NCI-H2081 (cell line): ENCODE results near the gene PCDHB5.
"Not testable (repeated sequence)": the region's sequence is repeated elsewhere in the genome, so short reads cannot be mapped to it uniquely, and the experiment has no call there.

Source experiments
- DNase-seq, 2 experiments: peaks; one replicate each; lab custom pipeline; 2025; lab: John Stamatoyannopoulos, UW

The PCDHB5 gene

GRCh38 chr5:141152096-141152495 is 17.1 kb downstream of the PCDHB5 start:
- DNase-seq, result not testable (repeated sequence)

DNA sequence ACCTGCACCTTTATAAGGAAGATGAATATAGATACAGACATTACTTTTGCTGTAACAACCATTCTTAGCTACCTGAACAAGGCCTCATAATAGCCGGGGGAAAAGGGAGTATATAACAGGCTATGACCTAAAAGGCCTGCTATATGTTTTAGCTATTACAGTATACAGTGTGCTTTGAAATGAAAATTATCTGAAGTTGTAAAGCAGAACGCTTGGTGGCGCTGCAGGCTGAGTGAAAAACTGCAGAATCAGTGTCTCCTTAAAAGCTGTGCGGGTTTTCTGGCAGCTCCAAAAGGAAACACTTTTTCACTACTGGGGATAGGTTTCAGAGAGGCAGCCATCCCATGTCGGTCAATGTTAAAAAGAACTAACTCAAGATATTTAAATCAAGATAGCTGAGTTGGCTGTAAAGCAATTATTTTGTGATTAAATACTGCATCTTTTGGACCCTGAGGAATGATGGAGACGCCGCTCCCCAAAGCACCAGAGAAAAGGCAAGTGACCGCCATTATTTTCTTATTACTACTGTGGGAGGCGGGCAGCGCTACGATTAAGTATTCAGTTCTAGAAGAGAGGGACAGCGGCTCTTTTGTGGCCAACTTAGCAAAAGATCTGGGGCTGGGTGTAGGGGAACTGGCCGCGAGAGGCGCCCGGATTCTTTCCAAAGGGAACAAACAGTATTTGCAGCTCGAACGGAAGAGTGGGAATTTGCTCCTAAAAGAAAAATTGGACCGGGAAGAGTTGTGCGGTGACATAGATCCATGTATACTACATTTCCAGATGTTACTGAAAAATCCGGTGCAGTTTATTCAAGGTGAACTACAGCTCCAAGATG is 20.8 kb downstream of the PCDHB5 start:
- DNase-seq, result peak in 1 of 2 experiments; percentile 12

- DNase-seq, result not testable (repeated sequence)
Observed at GRCh38 chr5:141157356-141157755, 22.4 kb downstream of the PCDHB5 start.

DNA sequence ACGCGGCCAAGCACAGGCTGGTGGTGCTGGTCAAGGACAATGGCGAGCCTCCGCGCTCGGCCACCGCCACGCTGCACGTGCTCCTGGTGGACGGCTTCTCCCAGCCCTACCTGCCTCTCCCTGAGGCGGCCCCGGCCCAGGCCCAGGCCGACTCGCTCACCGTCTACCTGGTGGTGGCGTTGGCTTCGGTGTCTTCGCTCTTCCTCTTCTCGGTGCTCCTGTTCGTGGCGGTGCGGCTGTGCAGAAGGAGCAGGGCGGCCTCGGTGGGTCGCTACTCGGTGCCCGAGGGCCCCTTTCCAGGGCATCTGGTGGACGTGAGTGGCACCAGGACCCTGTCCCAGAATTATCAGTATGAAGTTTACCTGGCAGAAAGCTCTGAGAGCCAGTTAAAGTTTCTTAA is 22.9 kb downstream of the PCDHB5 start:
- not testable (repeated sequence) for DNase-seq

DNA sequence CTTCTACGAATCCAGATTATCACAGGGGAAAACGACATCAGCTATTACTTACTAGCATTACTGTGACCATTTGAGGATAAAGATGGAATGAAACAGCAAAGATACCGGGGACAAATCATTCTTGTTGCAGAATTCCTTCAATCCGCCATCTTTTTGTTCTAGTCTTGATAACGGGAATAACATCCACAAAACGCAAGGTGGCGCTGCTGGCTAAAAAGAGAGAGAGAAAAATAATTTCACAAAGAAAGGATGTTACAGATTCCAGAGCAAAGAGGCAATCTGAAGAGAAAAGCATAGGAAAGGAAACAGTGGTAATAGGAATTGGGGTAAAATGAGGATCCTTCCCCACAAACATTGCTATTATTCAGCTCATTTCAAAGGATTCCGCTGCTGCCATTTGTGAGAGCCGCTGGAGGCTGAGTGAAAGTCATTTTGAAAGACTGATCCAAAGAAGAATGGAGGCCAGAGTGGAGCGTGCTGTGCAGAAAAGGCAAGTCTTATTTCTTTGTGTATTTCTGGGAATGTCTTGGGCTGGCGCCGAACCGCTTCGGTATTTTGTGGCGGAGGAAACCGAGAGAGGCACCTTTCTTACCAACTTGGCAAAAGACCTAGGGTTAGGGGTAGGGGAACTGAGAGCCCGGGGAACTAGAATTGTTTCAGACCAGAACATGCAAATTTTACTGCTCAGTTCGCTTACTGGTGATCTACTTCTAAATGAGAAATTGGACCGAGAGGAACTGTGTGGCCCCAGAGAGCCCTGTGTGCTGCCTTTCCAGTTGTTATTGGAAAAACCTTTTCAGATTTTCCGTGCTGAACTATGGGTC is 37.6 kb downstream of the PCDHB5 start, which contains the start of gene PCDHB7:
PCDHB7 (plus strand) TSS at position 264 of the 824 bp plus-strand sequence; CDS start at position 456, 192 bp downstream.
- peak; percentile 19 to 34 for DNase-seq

DNA sequence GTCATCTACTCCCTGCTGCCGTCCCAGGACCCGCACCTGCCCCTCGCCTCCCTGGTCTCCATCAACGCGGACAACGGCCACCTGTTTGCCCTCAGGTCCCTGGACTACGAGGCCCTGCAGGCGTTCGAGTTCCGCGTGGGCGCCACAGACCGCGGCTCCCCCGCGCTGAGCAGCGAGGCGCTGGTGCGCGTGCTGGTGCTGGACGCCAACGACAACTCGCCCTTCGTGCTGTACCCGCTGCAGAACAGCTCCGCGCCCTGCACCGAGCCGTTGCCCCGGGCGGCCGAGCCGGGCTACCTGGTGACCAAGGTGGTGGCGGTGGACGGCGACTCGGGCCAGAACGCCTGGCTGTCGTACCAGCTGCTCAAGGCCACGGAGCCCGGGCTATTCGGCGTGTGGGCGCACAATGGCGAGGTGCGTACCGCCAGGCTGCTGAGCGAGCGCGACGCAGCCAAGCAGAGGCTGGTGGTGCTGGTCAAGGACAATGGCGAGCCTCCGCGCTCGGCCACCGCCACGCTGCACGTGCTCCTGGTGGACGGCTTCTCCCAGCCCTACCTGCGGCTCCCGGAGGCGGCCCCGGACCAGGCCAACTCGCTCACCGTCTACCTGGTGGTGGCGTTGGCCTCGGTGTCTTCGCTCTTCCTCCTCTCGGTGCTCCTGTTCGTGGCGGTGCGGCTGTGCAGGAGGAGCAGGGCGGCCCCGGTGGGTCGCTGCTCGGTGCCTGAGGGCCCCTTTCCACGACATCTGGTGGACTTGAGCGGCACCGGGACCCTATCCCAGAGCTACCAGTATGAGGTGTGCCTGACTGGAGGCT is 39.5 kb downstream of the PCDHB5 start:
- not testable (repeated sequence) for DNase-seq

DNA sequence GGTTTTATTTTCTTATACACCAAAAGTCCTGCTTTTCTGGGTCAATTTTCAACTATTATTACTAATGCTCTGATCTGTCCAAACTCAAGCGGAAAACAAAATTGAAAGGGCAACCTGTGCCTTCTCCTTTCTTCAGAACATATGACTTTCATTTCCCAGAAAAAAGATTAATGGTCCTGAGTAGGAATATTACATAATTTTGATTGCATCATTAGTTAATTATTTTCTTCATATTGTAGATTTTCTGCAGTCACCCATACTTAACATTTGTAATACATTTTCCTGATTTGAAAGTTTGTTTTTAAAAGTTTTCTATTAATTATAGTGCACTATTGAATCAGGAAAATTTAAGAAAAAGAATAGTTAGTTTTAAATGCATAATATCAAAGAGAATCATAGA is 40.9 kb downstream of the PCDHB5 start:
- DNase-seq, result no peak

- not testable (repeated sequence) for DNase-seq
Observed at GRCh38 chr5:141177577-141178191, 42.7 kb downstream of the PCDHB5 start, which contains the start of gene PCDHB8. Gene PCDHB8, plus strand, starts transcription at chr5:141177790. Its CDS starts 245 bp downstream, at chr5:141178035.

- not testable (repeated sequence) for DNase-seq
Observed at GRCh38 chr5:141179371-141179770, 44.4 kb downstream of the PCDHB5 start.

DNA sequence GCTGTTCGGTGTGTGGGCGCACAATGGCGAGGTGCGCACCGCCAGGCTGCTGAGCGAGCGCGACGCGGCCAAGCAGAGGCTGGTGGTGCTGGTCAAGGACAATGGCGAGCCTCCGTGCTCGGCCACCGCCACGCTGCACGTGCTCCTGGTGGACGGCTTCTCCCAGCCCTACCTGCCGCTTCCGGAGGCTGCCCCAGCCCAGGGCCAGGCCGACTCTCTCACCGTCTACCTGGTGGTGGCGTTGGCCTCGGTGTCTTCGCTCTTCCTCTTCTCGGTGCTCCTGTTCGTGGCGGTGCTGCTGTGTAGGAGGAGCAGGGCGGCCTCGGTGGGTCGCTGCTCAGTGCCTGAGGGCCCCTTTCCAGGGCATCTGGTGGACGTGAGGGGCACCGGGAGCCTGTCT is 44.9 kb downstream of the PCDHB5 start:
- not testable (repeated sequence) for DNase-seq

DNA sequence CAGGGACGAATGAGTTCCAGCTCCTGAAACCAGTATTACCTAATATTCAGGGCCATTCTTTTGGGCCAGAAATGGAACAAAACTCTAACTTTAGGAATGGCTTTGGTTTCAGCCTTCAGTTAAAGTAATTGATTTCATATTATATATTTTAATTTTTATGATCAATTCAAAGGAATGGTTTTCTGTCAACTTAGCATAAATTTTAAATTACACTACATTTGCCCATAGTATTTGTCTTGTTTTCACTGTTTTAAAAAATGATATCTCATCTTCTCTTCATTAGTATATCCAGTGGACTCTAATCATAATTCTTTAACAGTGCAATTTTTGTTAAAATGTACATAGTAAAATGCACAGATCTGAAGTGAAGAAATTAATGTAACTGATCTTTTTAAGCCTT is 45.3 kb downstream of the PCDHB5 start:
- no peak for DNase-seq

DNA sequence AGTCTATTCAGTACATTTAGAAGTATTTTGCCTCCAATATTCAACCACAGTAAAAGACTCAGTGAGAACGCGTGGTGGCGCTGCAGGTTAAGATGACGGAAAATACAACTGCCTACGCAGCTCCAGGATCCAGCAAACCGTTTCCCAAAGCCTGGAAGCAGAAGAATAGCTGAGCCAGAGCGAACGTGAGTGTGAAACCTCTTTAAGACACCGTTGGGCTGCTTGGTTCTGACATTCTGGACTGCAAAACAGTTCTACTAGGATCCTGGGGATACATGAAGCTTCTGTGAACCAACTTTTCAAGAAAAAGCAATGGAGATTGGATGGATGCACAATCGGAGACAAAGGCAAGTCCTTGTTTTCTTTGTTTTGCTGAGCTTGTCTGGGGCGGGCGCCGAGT is 47.2 kb downstream of the PCDHB5 start, which contains the start of gene PCDHB16:
PCDHB16 (plus strand) TSS at position 140 of the 400 bp plus-strand sequence; CDS start at position 313, 173 bp downstream.
- peak; percentile 51 to 67 for DNase-seq

- not testable (repeated sequence) for DNase-seq
Observed at GRCh38 chr5:141184117-141184855, 49.3 kb downstream of the PCDHB5 start.

GRCh38 chr5:141186897-141187512 is 52.0 kb downstream of the PCDHB5 start, which contains the start of gene PCDHB9:
Gene PCDHB9, plus strand, starts transcription at chr5:141187161. Its CDS starts 158 bp downstream, at chr5:141187319.
- peak; percentile 10 to 44 for DNase-seq
